Colon (tissue), 2 donors: ENCODE results near the gene SYCE1.
"Not testable (repeated sequence)": the region's sequence is repeated elsewhere in the genome, so short reads cannot be mapped to it uniquely, and the experiment has no call there.

Source experiments
- FAIRE-seq: peaks from 2 replicates; lab custom pipeline; 2012; peaks lifted over from hg19 to GRCh38; lab: Jason Lieb, UNC
- donor health status: control.
- donor health status: control.

The SYCE1 gene

DNA sequence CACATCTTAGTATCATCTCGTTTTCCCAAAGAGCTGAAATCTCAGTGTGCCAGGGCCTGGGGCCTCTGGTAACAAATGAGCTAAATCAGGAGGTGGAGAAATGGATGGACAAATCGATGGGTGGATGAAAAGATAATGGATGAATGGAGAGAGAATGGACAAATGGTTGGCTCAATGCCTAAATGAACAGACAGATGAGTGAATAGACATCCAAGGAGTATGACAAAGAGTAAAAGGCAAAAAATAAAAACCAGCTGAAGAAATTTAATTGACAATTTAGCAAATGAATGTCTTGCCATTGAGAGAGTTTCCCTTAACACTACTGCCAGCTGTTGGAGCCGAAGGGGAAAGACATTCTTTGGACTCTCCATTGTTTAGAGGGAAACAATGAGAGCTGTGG lies 8.0 kb downstream of the SYCE1 start:
- FAIRE-seq, result no peak

DNA sequence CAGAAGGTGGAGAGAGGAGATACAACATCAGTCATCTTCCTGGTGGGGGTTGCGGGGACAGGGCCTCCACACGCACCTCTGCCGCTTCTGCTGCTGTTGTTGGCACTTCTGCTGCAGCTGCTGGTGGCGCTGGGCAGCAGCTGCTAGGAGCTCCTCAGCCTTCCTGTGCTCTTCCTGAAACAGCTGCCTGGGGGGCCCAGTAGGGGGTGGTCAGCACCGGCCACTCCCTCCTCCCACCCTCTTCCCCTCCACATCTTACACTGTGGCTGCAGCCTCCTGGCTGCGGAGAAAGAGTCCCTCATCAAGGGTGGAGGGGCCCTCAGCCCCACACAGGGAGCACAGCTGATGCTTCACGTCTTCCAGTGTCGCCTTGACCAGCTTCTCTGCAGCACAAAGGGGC lies 9.9 kb downstream of the SYCE1 start:
- FAIRE-seq, result no peak

DNA sequence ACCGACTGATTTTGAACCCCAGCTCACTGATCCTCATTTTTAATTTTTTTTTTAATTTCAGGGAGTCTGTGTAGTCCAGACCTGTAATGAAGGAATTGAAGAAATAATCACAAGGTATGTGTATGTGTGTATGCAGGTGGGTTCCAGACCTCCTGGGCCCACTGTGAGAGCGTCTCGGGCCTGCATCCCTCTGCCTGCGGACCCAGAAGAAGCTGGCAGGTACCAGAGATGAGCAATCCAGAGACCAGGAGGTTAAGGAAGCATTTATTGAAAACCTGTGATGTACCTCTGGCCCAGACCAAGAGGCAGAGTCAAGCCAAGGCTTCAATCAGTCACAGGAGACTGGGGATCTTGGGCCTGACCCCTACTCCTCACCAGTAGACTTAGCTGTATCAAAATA lies 10.8 kb downstream of the SYCE1 start:
- FAIRE-seq, result no peak

DNA sequence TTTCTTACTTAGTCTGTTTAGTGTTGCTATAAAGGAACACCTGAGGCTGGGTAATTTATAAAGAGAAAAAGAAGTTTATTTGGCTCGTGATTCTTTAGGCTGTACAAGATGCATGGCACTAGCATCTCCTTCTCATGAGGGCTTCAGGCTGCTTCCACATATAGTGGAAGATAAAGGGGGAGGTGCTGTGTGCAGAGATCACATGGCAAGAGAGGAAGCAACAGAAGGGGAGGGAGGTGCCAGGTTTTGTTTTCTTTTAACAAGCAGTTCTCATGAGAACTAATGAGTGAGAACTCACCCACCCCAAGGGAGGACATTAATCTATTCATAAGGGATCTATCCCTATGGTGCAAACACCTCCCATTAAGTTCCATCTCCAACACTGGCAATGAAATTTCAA lies 20.9 kb downstream of the SYCE1 start:
- no peak for FAIRE-seq

DNA sequence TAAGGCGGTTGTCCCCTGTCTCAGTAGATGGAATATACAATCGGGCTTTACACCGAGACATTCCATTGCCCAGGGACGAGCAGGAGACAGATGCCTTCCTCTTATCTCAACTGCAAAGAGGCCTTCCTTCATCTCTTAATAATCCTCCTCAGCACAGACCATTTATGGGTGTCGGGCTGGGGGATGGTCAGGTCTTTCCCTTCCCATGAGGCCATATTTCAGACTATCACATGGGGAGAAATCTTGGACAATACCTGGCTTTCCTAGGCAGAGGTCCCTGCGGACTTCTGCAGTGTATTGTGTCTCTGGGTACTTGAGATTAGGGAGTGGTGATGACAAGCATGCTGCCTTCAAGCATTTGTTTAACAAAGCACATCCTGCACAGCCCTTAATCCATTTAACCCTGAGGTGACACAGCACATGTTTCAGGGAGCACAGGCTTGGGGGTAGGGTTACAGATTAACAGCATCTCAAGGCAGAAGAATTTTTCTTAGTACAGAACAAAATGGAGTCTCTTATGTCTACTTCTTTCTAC lies 23.9 kb downstream of the SYCE1 start:
- FAIRE-seq, result not testable (repeated sequence)

DNA sequence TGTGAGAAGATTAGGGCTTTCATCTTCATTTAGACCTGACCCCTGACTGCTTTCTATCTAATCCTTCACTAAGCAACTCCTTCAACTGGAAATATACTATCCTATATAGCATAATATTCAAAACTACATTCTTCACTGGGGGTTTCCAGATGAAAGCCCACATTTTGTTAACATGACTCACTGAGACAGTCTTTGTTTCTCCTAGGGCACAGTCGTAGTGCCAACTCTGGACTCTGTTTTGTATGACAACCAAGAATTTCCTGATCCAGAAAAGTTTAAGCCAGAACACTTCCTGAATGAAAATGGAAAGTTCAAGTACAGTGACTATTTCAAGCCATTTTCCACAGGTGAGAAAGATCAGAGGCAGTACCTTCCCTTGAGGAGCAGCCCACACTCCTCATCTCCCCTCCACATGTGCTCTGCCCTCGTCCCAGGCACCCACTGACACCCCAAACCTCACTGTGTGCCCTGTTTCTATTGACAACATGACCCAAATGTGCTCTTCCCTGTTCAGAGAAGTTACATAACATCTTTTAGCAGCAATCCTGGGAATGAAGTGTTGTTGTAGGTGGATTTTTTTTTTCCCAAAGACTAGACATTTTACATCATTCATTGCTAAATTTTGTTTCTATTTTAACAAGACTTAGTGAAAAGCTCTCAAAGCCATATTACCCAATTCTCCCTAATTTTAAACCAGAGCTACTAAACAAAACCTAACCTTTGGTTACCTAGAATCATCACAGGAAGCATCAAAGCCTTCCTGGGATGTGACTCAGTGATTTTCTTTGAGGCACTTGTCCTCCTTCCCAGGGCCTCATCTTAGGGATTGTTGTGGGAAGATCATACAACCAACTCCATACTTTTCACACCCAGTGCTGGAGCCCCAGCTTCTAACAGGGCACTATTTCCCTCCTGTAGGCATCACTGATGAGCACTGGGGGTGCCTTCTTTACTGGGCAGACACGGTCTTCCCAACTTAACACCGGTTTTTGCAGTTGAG lies 27.5 kb downstream of the SYCE1 start:
- FAIRE-seq, result no peak

DNA sequence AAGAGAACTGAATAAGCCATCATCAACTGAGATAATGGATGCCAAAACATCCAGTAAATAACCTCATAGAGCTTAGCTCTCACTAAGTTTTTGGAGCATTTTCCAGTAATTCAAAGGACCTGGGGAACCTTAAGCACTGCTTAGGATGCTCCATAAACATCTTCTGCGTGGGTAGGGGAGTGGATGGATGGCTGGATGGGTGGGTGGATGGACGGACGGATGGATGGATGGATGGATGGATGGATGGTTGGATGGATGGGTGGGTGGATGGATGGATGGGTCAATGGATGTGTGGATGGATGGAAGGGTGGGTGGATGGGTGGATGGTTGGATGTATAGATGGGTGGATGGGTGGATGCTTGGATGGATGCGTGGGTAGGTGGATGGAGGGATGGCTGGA lies 29.2 kb downstream of the SYCE1 start:
- no peak for FAIRE-seq

DNA sequence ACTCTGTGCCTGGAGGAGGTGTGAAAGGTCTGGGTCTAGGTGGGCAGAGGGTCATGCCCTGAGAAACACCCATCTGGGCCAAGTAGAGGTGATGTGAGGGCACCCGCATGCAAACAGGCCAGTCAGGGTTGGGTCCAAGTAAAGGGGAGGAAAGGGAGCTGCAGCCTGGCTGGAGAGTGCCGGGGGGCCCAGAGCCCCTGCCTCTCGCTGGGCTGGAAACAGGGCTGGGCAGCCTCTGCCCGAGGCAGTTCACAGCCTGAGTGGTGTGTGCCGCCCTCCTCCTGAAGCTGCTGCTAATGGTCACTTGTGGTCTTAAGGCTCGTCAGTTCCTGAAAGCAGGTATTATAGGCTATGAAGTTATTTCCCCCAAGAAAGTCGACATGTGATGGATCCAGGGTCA lies 31.0 kb downstream of the SYCE1 start:
- no peak for FAIRE-seq

DNA sequence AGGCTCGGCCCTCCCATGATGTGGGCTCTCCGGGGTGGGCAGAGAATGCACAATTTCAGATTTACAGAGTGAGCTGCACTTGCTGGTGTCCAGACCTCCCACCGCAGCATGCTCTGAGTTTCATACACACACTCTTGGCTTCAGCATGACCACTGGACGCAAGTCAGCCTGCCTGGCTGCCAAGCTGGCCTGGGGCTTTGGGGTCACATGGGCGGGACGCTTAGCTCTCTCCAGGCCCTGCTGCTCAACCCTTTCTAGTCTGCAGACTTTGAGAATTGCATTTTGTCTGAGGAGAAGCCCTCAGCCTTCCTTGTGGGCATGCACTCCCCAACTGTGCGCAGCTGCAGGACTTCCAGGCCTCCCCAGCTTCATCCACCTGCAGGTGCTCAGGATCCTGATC lies 32.5 kb downstream of the SYCE1 start:
- FAIRE-seq, result no peak

DNA sequence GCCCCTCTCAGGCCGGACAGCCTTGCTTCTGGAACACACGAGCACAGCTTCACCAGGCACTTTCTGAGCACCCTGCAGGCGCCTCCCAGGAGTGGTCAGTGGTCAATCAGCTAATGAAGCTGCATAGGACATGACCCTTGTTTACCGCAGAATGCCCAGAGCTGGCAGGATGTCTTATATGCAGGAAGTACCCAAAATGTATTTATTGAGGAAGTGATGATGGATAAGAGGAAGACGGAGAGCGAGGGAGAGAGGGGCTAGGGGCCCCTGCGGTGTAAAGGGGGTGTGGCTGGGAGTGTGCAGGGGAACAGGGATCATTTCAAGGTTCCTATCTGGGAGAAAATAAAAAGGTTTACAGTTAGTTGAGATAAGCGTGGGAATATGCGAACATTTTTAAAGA lies 34.9 kb downstream of the SYCE1 start:
- FAIRE-seq, result no peak

DNA sequence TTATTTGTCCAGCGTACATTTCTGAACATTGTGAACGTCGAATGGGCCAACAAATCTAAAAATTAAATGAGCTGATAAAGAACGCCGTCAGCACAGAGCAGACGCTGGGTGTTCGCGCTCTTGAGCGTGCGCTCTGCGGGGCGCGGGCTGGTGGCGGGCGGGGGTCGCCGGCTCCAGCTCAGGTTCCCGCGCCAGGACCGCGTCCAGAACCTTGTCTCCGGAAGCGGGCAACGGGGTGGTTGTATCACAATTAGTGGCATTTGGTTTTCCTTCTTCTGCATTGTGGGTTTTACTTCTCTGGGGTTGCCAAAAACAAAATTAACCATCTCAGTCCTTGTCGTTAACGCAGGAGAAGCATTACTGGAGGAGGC lies 35.8 kb downstream of the SYCE1 start:
- FAIRE-seq, result no peak

DNA sequence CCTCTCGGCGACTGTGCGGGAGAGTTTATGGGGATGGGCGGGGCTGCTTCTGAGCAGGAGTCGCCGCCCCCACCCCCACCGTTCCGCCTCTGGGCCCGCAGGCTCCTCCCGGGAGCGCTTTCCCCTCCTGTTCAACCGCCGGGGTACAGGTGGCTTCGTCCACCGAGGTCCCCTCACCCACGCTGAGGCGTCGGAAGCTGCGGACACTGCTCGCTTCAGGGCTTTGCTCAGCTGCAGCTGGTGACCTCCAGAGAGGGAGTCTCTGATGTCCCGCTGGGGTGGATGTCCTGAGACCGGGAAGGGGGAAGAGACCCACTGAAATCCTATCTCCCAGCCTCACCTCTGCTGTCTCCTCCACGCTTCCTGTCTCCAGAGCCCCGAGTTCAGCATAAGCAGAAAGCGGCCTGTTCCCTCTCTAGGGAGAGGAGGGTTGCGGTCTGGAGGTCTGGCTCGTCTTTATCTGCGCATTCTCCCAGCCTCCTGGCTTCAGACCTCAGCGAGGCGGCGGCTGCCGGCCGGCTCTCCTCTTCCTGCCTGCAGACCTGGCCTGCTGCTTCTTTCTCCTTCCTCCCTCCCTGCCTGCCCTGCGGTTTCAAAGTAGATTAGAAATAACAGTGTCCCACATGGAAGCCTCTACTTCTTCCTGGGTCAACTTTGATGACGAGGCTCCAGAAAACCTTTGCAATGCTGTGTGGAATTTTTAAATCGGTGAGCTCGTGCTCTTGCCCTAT lies 36.4 kb downstream of the SYCE1 start:
- no peak for FAIRE-seq

DNA sequence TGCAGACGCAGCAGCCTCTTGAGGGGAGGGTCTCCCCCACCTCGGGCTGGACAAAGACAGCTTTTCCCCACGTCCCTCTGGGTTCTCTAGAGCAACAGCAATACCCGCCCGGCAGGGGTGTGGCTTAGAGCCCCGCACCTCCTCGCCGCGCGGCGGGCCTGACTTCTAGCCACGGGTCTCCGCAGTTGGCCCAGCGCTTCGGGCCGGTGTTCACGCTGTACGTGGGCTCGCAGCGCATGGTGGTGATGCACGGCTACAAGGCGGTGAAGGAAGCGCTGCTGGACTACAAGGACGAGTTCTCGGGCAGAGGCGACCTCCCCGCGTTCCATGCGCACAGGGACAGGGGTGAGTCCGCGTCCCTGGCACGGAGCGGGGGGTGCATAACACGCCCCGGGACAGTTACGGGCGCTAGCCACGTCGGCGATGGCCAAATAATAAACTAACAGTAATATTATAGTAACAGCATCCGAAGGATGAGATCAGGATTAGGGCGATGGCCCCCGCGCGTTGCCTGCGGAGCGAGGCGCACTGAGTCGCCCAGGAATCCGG lies 37.0 kb downstream of the SYCE1 start:
- FAIRE-seq, result no peak

DNA sequence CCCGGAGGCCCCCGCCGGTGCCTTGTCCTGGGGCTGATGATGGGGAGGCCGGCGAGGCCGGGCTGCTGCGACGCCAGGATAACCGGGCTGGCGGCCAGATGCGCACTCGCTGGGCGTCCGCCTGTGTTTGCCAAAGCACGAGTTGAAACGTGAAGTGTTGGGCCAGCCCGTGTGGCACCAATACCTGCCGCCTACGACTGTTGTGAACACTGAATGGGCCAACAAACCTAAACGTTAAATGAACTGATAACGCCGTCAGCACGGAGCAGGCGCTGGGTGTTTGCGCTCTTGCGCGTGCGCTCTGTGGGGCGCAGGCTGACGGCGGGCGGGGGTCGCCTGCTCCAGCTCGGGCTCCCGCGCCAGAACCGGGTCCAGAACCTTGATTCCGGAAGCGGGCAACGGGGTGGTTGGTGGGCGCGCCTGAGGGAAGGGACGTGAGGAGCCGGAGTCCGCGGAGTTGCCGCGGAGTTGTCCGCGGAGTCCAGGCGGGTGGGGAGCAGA lies 37.6 kb downstream of the SYCE1 start:
- FAIRE-seq, result no peak

DNA sequence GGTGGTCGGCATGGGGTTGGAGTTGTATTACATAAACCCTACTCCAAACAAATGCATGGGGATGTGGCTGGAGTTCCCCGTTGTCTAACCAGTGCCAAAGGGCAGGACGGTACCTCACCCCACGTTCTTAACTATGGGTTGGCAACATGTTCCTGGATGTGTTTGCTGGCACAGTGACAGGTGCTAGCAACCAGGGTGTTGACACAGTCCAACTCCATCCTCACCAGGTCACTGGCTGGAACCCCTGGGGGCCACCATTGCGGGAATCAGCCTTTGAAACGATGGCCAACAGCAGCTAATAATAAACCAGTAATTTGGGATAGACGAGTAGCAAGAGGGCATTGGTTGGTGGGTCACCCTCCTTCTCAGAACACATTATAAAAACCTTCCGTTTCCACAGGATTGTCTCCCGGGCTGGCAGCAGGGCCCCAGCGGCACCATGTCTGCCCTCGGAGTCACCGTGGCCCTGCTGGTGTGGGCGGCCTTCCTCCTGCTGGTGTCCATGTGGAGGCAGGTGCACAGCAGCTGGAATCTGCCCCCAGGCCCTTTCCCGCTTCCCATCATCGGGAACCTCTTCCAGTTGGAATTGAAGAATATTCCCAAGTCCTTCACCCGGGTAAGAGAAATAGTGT lies 38.3 kb downstream of the SYCE1 start, which contains the start of gene CYP2E1:
TSS of gene CYP2E1 (plus strand) at position 407 of the 632 bp plus-strand sequence. CDS start at position 440, 33 bp downstream.
- no peak for FAIRE-seq

DNA sequence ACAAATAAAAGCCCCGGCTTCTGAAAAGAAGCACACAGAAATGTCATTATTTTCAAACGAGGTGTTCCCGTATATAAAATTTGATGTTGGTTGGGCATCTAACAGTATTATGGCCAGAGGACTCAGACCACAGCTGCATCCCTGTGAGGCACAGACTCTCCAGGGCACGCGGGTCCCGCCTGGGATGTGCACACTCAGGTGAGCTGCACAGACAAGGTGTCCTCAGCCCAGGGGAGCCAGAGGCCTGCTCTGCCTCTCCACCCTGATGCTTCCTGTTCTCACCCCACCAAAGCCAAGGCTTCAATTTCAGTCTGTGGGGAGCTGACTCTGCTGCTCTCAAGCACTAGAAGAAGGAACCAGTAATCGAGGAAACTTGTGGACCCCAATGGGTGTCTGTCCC lies 39.9 kb downstream of the SYCE1 start:
- no peak for FAIRE-seq

DNA sequence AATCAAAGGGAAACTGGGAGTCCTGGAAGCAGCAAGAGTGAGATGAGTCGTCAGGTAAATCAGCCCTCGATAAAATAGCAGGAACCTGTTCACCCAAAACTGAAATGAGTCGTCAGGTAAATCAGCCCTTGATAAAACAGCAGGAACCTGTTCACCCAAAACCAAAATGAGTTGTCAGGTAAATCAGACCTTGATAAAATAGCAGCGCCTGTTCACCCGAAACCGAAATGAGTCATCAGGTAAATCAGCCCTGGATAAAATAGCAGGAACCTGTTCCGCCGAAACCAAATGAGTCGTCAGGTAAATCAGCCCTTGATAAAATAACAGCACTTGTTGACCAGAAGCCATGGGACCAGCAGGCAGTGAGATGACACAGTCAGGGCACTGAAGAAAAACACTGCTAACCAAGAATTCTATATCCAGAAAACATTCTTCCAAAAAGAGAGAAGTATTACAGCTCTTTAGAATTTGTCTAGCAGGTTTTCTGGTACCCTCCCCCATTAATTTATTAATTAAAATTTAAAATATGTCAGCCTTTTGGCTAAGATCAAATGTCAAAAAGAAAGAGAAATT lies 41.7 kb downstream of the SYCE1 start:
- FAIRE-seq, result no peak

DNA sequence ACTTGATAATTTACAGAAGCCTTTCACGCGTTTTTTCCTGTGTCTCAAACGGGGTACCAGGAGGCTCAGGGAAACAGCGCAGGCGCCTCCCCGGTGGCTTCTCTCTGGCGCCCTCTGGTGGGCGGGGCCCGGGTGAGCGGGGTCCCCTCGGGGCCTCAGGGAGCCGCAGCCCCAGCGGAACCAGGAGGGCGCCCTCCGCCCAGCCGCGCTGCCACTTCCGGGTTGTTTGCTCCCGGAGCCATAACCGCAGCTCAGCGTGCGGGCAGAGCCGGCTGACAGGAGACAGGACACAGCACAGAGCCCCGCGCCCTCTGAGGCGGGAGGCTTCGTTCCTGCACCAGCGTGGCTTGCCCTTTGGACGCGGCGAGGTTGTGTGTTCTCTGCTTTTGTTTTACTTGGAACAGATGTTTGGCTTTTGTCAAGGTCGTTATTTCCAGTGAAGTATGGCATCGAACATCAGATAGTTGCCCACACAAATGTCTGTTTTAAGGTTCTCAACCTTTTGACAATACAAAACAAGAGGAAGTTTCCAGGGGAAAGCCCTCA lies 45.1 kb downstream of the SYCE1 start:
- no peak for FAIRE-seq

DNA sequence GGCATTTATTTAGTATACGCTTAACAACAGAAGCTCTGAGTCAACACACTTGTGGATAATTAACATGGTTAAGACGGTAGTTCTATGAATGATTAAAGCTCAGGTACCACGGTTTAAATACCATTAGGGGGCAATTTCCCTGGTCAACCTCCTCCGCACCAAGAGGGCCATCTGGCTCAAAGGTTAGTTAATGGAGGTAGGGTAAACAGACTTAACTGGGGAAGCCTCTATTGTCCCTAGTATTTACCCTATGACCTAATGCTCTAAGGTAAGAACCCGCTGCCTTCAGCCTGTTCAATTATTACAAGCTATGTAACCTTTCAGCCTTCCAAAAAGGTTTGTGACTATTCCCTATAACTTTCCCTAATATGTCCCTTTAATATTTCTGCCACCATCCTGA lies 46.9 kb downstream of the SYCE1 start:
- not testable (repeated sequence) for FAIRE-seq

DNA sequence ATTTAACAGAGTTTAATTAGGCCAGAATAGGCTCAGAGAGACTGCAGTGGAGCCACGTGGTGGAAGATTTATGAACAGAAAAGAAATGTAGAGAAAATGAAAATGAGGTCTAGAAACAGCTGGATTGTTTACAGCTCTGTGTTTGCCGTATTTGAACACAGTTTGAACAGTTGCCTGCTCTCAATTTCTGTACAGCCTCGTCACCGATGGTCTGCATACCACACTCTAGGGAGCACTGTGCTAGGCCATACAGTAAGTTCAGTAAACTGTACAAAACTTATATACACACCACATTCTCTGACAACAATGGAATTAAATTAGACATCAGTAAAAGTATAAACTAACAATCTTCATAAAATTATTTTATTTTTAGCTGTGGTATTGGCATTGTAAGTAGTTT lies 49.3 kb downstream of the SYCE1 start:
- FAIRE-seq, result no peak

DNA sequence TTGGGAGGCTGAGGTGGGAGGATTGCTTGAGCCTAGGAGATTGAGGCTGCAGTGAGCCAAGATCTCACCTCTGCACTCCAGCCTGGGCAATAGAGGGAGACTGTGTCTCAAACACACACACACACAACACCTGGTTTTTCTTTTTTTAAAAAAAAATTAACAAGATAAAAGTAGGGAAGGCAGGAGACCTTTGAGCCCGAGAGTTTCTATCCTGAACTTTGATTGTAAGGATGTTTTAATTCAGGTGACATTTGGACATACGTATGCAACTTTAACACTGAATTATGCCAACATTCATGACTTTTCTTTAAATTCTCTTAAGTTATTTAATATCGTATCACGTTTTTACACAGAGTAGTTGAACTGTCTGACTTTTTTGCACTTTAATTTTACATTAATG lies 49.9 kb downstream of the SYCE1 start:
- no peak for FAIRE-seq
